HUES48 (cell line): ENCODE results near the gene CST9.

Experiments used
- H3K27ac ChIP-seq: one replicate; pipeline ENCODE4 v1.7.0; 2013; ENCODE audit warnings: low read depth, low read length, inconsistent platforms
- H3K27me3 ChIP-seq: 2 replicates; pipeline ENCODE4 v1.6.1; 2013; ENCODE audit warnings: mild to moderate bottlenecking, low read length; ENCODE audit not compliant: control insufficient read depth, insufficient read depth
- H3K36me3 ChIP-seq: 2 replicates; pipeline ENCODE4 v1.6.1; 2013; ENCODE audit warnings: low read length; ENCODE audit not compliant: control insufficient read depth, insufficient read depth
- H3K4me1 ChIP-seq: 2 replicates; pipeline ENCODE4 v1.6.1; 2013; ENCODE audit warnings: mild to moderate bottlenecking, low read length; ENCODE audit not compliant: control insufficient read depth, insufficient read depth
- H3K4me3 ChIP-seq: 2 replicates; pipeline ENCODE4 v1.5.1; 2013; ENCODE audit warnings: mild to moderate bottlenecking, low read depth, low read length
- H3K9ac ChIP-seq: 2 replicates; pipeline ENCODE4 v1.6.1; 2013; ENCODE audit warnings: mild to moderate bottlenecking, low read depth, low read length, moderate library complexity
- H3K9me3 ChIP-seq: 2 replicates; pipeline ENCODE4 v1.6.1; 2013; ENCODE audit warnings: low read length; ENCODE audit not compliant: control insufficient read depth, insufficient read depth

Gene CST9

GRCh38 chr20:23566199-23566932 lies 39.4 kb downstream of the CST9 start:
- Histone ChIP-seq H3K4me3 (no peak overlapping the region), H3K9ac (no peak overlapping the region), H3K9me3 (peaks cover 11% of the 10 kb centered on the region), H3K27ac (no peak overlapping the region), H3K4me1 (no peaks in the 10 kb centered on the region), H3K36me3 (no peaks in the 10 kb centered on the region), H3K27me3 (no peaks in the 10 kb centered on the region)

GRCh38 chr20:23565503-23566045 lies 40.1 kb downstream of the CST9 start:
- Histone ChIP-seq H3K27ac (no peak overlapping the region), H3K9me3 (peaks cover 13% of the 10 kb centered on the region; the same call in 1 of the 2 replicates), H3K4me3 (no peak overlapping the region), H3K27me3 (no peaks in the 10 kb centered on the region), H3K9ac (no peak overlapping the region), H3K4me1 (no peaks in the 10 kb centered on the region), H3K36me3 (no peaks in the 10 kb centered on the region)

- H3K4me3 ChIP-seq, result no peak overlapping the region
- H3K27me3 ChIP-seq, result no peaks in the 10 kb centered on the region
- no peaks in the 10 kb centered on the region for H3K4me1 ChIP-seq
- no peak overlapping the region for H3K27ac ChIP-seq
- H3K9ac ChIP-seq, result no peak overlapping the region
- H3K36me3 ChIP-seq, result no peaks in the 10 kb centered on the region
- H3K9me3 ChIP-seq, result peaks cover 19% of the 10 kb centered on the region
Measured at GRCh38 chr20:23564927-23565326, 40.8 kb downstream of the CST9 start.

DNA sequence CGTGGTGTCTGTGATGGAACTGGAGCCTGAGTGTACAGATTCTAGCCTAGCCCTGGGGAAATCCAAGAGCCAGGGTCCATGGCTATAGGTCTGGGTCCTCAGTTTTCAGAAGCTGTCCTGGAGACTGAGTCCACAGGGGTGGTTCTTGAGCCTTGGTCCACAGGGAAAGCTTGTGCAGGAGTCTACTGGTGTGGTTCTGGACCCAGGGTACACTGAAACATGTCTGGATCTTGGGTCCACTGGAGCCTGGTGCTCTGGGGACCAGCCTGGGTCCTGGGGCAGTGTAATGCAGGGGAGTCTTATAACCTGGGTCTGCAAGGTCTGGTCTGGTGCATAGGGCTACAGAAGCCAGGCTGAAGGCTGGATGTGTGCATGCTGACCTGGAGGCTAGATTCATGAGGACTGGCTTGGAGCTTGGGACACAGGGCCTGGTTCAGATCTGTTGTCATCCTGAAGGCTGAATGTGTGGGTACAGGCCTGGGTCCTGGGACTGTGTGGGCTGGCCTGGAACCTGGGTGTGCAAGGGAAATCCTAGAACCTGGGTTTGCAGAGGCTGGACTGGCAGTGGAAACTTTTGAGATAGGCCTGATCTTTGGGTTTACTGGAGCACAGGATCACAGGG lies 42.9 kb downstream of the CST9 start:
- H3K9ac ChIP-seq, result no peak overlapping the region
- H3K27me3 ChIP-seq, result no peaks in the 10 kb centered on the region
- H3K4me3 ChIP-seq, result no peak overlapping the region
- no peaks in the 10 kb centered on the region for H3K36me3 ChIP-seq
- H3K4me1 ChIP-seq, result no peaks in the 10 kb centered on the region
- no peak overlapping the region for H3K27ac ChIP-seq
- H3K9me3 ChIP-seq, result peaks cover 19% of the 10 kb centered on the region

DNA sequence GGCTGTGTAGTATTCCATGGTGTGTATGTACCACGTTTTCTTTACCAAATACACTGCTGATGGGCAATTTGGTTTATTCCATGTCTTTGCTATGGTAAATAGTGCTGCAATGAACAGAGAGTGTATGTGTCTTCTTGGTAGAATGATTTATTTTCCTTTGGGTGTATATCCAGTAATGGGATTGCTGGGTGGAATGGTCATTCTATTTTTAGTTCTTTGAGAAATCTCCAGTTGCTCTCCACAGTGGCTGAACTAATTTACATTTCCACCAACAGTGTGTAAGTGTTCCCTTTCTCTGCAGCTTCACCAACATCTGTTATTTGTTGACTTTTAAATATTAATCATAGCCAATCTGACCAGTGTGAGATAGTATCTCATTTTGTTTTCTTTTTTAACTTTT lies 51.3 kb downstream of the CST9 start:
- Histone ChIP-seq H3K27ac (no peak overlapping the region), H3K36me3 (no peaks in the 10 kb centered on the region), H3K4me3 (no peak overlapping the region), H3K4me1 (no peaks in the 10 kb centered on the region), H3K27me3 (no peaks in the 10 kb centered on the region), H3K9me3 (peaks cover 5% of the 10 kb centered on the region; the same call in 1 of the 2 replicates), H3K9ac (no peak overlapping the region)
